DND-41 (cell line): ENCODE results near the gene SRRM1.

Source experiments
- ATAC-seq: fragments of 200-7000 bp; cut with Tn5 transposase; 3 replicates; pipeline ENCODE4 v1.9.1; 2021; ENCODE audit warnings: low read depth; ENCODE audit not compliant: insufficient read depth
- DNase-seq: peaks from one replicate; pipeline ENCODE4 v3.0.0-alpha.2; 2020
- H2AFZ ChIP-seq: 2 replicates; pipeline ENCODE4 v1.6.0; 2012; ENCODE audit warnings: low read depth, low read length
- H3K27ac ChIP-seq: 2 replicates; pipeline ENCODE4 v1.5.1; 2012; ENCODE audit warnings: low read length, inconsistent platforms
- H3K27me3 ChIP-seq: fragments of 200-600 bp; sonication (generic); 2 replicates; pipeline ENCODE4 v1.6.0; 2012; ENCODE audit warnings: low read length, mild to moderate bottlenecking, inconsistent platforms; ENCODE audit not compliant: insufficient read depth, poor library complexity
- H3K36me3 ChIP-seq: 2 replicates; pipeline ENCODE4 v1.5.1; 2012; ENCODE audit warnings: low read length, inconsistent platforms; ENCODE audit not compliant: insufficient read depth
- H3K4me1 ChIP-seq: 2 replicates; pipeline ENCODE4 v1.5.1; 2012; ENCODE audit warnings: mild to moderate bottlenecking, low read length; ENCODE audit not compliant: insufficient read depth
- H3K4me2 ChIP-seq: 2 replicates; pipeline ENCODE4 v1.6.0; 2012; ENCODE audit warnings: mild to moderate bottlenecking, moderate library complexity, low read length, inconsistent platforms; ENCODE audit not compliant: insufficient read depth
- H3K4me3 ChIP-seq, 2 experiments: fragments of 200-600 bp in 1 of 2; shearing (Covaris generic) in 1 of 2; 2 replicates each; pipeline ENCODE4 v1.5.1; 2012 to 2016; ENCODE audit warnings: inconsistent platforms in 2 of 2, low read length in 2 of 2, mild to moderate bottlenecking in 2 of 2, low read depth in 1 of 2, moderate library complexity in 1 of 2
- H3K79me2 ChIP-seq: 2 replicates; pipeline ENCODE4 v1.6.0; 2012; ENCODE audit warnings: low read length, inconsistent platforms; ENCODE audit not compliant: insufficient read depth
- H3K9ac ChIP-seq: 2 replicates; pipeline ENCODE4 v1.6.0; 2012; ENCODE audit warnings: low read depth, mild to moderate bottlenecking, inconsistent platforms, low read length, moderate library complexity
- H3K9me3 ChIP-seq: 2 replicates; pipeline ENCODE4 v1.5.1; 2012; ENCODE audit warnings: low read length, moderate library complexity, mild to moderate bottlenecking, inconsistent platforms; ENCODE audit not compliant: insufficient read depth, severe bottlenecking
- H4K20me1 ChIP-seq: 2 replicates; pipeline ENCODE4 v1.6.0; 2012; ENCODE audit warnings: low read length; ENCODE audit not compliant: insufficient read depth
- CTCF ChIP-seq: IDR thresholded peaks from 2 replicates; pipeline ENCODE4 v1.5.1; 2012; ENCODE audit warnings: borderline replicate concordance, low read length, moderate library complexity, mild to moderate bottlenecking; ENCODE audit not compliant: poor library complexity, severe bottlenecking; ENCODE audit errors: extremely low read depth
- EZH2 ChIP-seq: IDR thresholded peaks from 3 replicates; pipeline ENCODE4 v1.6.1; 2012; ENCODE audit warnings: borderline replicate concordance, low read depth, mild to moderate bottlenecking, moderate library complexity, low read length, inconsistent platforms; ENCODE audit not compliant: severe bottlenecking

Gene SRRM1

GRCh38 chr1:24714859-24715520, 71.9 kb downstream of the SRRM1 start:
- no peak overlapping the region for H3K9ac ChIP-seq
- ATAC-seq = no peak
- no peaks in the 10 kb centered on the region for H3K36me3 ChIP-seq
- H4K20me1 ChIP-seq = no peaks in the 10 kb centered on the region
- H3K79me2 ChIP-seq = no peaks in the 10 kb centered on the region
- no peak for TF ChIP-seq EZH2
- no peak for TF ChIP-seq CTCF
- no peak overlapping the region for H3K4me3 ChIP-seq
- no peaks in the 10 kb centered on the region for H3K4me1 ChIP-seq
- no peak for DNase-seq
- H3K27ac ChIP-seq = no peak overlapping the region
- no peaks in the 10 kb centered on the region for H3K27me3 ChIP-seq
- H3K9me3 ChIP-seq = no peaks in the 10 kb centered on the region
- no peak overlapping the region for H2AFZ ChIP-seq
- no peak overlapping the region for H3K4me2 ChIP-seq

GRCh38 chr1:24715658-24716057, 72.6 kb downstream of the SRRM1 start:
- ATAC-seq = no peak
- TF ChIP-seq EZH2 (no peak), CTCF (no peak)

GRCh38 chr1:24717887-24718650, 75.0 kb downstream of the SRRM1 start:
- no peak for DNase-seq
- ATAC-seq = no peak
- Histone ChIP-seq H3K27me3 (no peaks in the 10 kb centered on the region), H3K4me2 (no peak overlapping the region), H3K9ac (no peak overlapping the region), H3K4me3 (no peak overlapping the region), H3K79me2 (no peaks in the 10 kb centered on the region), H2AFZ (no peak overlapping the region), H3K9me3 (no peaks in the 10 kb centered on the region), H4K20me1 (no peaks in the 10 kb centered on the region), H3K27ac (no peak overlapping the region), H3K36me3 (no peaks in the 10 kb centered on the region), H3K4me1 (peaks cover 10% of the 10 kb centered on the region)
- TF ChIP-seq EZH2 = no peak
- TF ChIP-seq CTCF = no peak

More at GRCh38 chr1:24715658-24716057, 72.6 kb downstream of the SRRM1 start:
- H3K9me3 ChIP-seq = no peaks in the 10 kb centered on the region
- no peak overlapping the region for H2AFZ ChIP-seq
- H3K27ac ChIP-seq = no peak overlapping the region
- H3K4me1 ChIP-seq = no peaks in the 10 kb centered on the region
- H3K36me3 ChIP-seq = no peaks in the 10 kb centered on the region
- H3K9ac ChIP-seq = no peak overlapping the region
- H3K79me2 ChIP-seq = no peaks in the 10 kb centered on the region
- DNase-seq = no peak
- no peak overlapping the region for H3K4me2 ChIP-seq
- H3K27me3 ChIP-seq = no peaks in the 10 kb centered on the region
- H3K4me3 ChIP-seq = no peak overlapping the region
- no peaks in the 10 kb centered on the region for H4K20me1 ChIP-seq

GRCh38 chr1:24720152-24720551, 77.0 kb downstream of the SRRM1 start:
- ATAC-seq = no peak
- no peak for DNase-seq
- TF ChIP-seq CTCF (no peak), EZH2 (no peak)
- H3K9ac ChIP-seq = no peak overlapping the region
- H3K9me3 ChIP-seq = no peaks in the 10 kb centered on the region
- H3K36me3 ChIP-seq = no peaks in the 10 kb centered on the region
- H3K79me2 ChIP-seq = no peaks in the 10 kb centered on the region
- H2AFZ ChIP-seq = no peak overlapping the region
- no peaks in the 10 kb centered on the region for H4K20me1 ChIP-seq
- H3K4me3 ChIP-seq = no peak overlapping the region
- no peaks in the 10 kb centered on the region for H3K27me3 ChIP-seq
- H3K4me2 ChIP-seq = no peak overlapping the region
- no peak overlapping the region for H3K27ac ChIP-seq
- peaks cover 10% of the 10 kb centered on the region for H3K4me1 ChIP-seq
